BE2C (cell line): ENCODE measurements around the gene ZFPM1.

ENCODE experiments used
- DNase-seq: peaks from one replicate; pipeline ENCODE4 v3.0.0-alpha.2; 2020
- H3K27me3 ChIP-seq: fragments of 250-450 bp; sonication (Bioruptor Pico); 2 replicates; pipeline ENCODE4 v1.5.1; 2020; ENCODE audit warnings: mild to moderate bottlenecking
- H3K36me3 ChIP-seq: fragments of 250-450 bp; sonication (Bioruptor Pico); 2 replicates; pipeline ENCODE4 v1.5.1; 2020; ENCODE audit warnings: mild to moderate bottlenecking
- H3K4me1 ChIP-seq: fragments of 250-450 bp; sonication (Bioruptor Pico); 2 replicates; pipeline ENCODE4 v1.5.1; 2020
- H3K4me3 ChIP-seq: 2 replicates; pipeline ENCODE4 v1.5.1; 2011; ENCODE audit warnings: low read depth, low read length
- H3K9me3 ChIP-seq: fragments of 250-450 bp; sonication (Bioruptor Pico); 2 replicates; pipeline ENCODE4 v1.5.1; 2020
- TF ChIP-seq, protein P1 (sequence below): IDR thresholded peaks from 2 replicates; pipeline ENCODE4 v1.5.1; 2012; ENCODE audit warnings: mild to moderate bottlenecking, low read depth, low read length

Gene ZFPM1

GRCh38 chr16:88526008-88526905, 73.2 kb downstream of the ZFPM1 start:
- H3K27me3 ChIP-seq: no peaks in the 10 kb centered on the region
- DNase-seq: no peak
- TF ChIP-seq, protein P1, sequence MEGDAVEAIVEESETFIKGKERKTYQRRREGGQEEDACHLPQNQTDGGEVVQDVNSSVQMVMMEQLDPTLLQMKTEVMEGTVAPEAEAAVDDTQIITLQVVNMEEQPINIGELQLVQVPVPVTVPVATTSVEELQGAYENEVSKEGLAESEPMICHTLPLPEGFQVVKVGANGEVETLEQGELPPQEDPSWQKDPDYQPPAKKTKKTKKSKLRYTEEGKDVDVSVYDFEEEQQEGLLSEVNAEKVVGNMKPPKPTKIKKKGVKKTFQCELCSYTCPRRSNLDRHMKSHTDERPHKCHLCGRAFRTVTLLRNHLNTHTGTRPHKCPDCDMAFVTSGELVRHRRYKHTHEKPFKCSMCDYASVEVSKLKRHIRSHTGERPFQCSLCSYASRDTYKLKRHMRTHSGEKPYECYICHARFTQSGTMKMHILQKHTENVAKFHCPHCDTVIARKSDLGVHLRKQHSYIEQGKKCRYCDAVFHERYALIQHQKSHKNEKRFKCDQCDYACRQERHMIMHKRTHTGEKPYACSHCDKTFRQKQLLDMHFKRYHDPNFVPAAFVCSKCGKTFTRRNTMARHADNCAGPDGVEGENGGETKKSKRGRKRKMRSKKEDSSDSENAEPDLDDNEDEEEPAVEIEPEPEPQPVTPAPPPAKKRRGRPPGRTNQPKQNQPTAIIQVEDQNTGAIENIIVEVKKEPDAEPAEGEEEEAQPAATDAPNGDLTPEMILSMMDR: no peak
- H3K36me3 ChIP-seq: no peaks in the 10 kb centered on the region
- H3K4me1 ChIP-seq: peaks cover 4% of the 10 kb centered on the region; the same call in 1 of the 2 replicates
- no peak overlapping the region for H3K4me3 ChIP-seq
- H3K9me3 ChIP-seq: no peaks in the 10 kb centered on the region

GRCh38 chr16:88526906-88527185, 73.8 kb downstream of the ZFPM1 start:
- H3K9me3 ChIP-seq: no peaks in the 10 kb centered on the region
- peaks cover 4% of the 10 kb centered on the region; the same call in 1 of the 2 replicates for H3K4me1 ChIP-seq
- no peak overlapping the region for H3K4me3 ChIP-seq
- DNase-seq: peak; percentile 20
- TF ChIP-seq, protein P1: no peak
- no peaks in the 10 kb centered on the region for H3K27me3 ChIP-seq
- H3K36me3 ChIP-seq: no peaks in the 10 kb centered on the region

- DNase-seq: peak; percentile 75
- TF ChIP-seq, protein P1: peak; percentile 83
- Histone ChIP-seq H3K4me3 (no peak overlapping the region), H3K4me1 (peaks cover 4% of the 10 kb centered on the region; the same call in 1 of the 2 replicates), H3K9me3 (no peaks in the 10 kb centered on the region), H3K27me3 (no peaks in the 10 kb centered on the region), H3K36me3 (no peaks in the 10 kb centered on the region)
Measured at GRCh38 chr16:88527186-88527936, 74.3 kb downstream of the ZFPM1 start.

- Histone ChIP-seq H3K27me3 (no peaks in the 10 kb centered on the region), H3K4me1 (peaks cover 4% of the 10 kb centered on the region; the same call in 1 of the 2 replicates), H3K36me3 (no peaks in the 10 kb centered on the region), H3K9me3 (no peaks in the 10 kb centered on the region), H3K4me3 (no peak overlapping the region)
- DNase-seq: peak; percentile 9
- TF ChIP-seq, protein P1: no peak
Measured at GRCh38 chr16:88527937-88528743, 75.1 kb downstream of the ZFPM1 start.

DNA sequence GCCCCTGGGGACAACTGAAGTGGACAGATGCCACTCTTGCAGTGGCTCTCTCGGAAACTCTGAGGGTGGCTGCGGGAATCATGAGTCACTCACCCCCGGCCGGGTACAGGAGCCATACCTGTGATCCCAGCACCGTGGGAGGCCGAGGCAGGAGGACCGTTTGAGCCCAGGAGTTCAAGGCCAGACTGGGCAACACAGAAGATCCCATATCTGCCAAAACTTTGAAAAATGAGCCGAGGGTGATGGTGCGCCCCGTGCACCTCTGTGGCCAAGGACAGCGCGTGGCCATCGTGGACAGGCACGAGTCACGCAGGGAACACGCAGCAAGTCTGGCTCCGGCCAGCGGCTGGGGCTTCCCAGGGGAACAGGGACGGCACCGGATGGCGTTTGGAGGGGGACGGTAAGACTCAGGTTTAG, 75.8 kb downstream of the ZFPM1 start:
- H3K27me3 ChIP-seq: no peaks in the 10 kb centered on the region
- no peaks in the 10 kb centered on the region for H3K36me3 ChIP-seq
- TF ChIP-seq, protein P1: no peak
- H3K9me3 ChIP-seq: no peaks in the 10 kb centered on the region
- DNase-seq: peak; percentile 22
- H3K4me1 ChIP-seq: peaks cover 4% of the 10 kb centered on the region; the same call in 1 of the 2 replicates
- no peak overlapping the region for H3K4me3 ChIP-seq
